HG02840 (cell line): ENCODE data around the gene HOXA4.

ENCODE experiments used
- ATAC-seq: cut with Tn5 transposase; IDR thresholded peaks from one replicate; pipeline ENCODE4 v1.9.1; 2021; ENCODE audit warnings: mild to moderate bottlenecking, moderate library complexity, moderate number of reproducible peaks; ENCODE audit not compliant: unreplicated experiment, low FRiP score

Gene HOXA4

DNA sequence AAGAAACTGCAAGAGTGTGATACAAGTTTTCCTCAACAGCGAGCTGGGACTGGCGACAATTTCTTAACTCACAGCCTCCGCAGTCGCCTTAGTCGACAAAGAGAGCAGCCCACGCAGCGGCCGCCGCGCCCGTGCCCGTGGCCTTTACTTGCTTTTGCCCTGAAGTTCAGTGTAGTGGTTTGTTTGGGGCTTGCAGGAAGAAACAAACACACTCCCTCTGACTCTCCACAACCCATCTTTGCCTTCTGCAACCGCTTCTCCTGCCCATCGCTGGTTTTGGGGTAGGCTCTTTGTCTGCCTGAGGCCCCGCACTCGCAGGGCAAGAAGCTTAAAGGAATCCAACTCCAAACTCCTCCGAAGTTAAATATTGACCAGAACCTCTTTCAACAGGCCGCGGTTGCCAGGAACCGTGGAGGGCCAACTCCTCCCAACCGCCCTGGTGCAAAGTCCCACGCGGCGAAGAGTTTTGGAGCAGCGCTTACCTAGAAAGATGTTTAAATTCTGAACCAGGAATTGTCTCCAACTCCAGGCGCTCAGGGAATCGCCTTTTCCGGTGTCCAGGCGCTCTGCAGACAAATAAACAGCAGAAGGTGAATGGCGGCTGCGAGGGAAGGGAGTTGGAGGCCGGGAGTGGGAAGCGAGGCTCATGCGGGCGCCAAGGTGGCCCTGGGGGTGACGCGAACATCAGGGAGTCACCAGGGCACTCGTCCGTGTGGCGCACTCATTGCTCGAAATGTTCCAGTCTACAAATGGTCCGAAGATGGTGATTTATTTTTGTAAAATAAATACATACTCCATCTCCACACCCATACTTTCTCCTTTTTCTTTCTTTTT is 8.3 kb downstream of the HOXA4 start:
- no peak for ATAC-seq

DNA sequence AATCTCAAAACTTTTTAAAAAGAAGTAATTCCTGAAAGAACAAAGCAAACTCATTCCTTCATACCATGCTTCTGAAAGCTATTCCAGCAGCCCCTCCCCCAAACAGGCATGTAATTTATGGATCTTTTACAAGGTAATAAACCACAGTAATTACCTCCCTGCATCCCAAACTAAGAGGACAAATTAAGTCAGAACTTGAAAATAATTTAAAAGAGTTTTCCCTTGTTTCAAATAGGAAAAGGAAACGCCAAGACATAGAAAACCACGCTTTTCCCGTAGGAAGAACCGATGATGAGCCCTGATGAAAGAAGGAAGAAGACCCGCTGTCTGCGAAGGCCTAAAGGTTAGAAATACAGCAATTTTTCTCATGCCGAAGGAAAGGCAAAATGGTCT is 8.9 kb downstream of the HOXA4 start:
- no peak for ATAC-seq

DNA sequence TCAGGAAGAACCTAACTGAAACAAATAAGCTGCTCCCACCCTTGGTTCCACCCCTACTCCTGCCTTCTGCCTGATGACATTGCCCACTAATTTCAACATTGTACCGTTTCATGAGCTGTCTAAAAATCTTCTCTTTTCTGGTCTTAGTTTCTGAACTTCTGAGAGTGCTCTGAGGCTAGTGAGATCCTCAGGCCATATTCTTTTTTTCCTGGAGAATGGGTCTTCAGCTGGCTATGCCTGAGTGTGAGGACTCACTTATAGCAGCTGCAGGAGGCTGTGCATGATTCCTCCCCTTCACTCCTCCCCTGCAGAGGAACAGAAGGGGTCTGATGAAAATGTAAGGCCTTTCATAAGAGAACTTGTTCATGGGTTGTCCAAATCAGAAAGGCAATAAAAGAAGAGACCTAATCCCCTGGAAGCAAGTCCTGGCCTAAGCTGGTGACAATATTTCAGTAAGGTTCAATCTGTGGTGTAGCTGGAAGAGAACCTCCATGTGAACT is 11.1 kb downstream of the HOXA4 start:
- ATAC-seq = no peak

DNA sequence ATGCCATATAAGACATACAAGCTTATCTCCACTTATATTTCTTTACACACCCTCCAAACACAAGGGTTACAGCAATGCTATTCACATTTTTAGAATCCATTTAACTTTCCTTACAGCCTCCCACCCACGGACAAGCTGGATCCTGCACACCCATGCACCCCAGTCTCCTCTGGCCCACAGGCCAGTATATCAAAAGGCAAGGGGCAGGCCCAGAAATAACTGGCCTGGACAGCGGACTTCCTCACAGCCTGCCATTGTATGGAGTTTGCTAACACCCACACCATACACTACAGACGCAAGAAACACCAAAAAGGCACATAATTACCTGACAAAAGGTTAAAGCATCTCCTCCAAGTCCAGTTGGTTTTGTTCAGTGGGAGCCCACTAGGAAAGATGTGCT is 12.0 kb downstream of the HOXA4 start:
- ATAC-seq = no peak

DNA sequence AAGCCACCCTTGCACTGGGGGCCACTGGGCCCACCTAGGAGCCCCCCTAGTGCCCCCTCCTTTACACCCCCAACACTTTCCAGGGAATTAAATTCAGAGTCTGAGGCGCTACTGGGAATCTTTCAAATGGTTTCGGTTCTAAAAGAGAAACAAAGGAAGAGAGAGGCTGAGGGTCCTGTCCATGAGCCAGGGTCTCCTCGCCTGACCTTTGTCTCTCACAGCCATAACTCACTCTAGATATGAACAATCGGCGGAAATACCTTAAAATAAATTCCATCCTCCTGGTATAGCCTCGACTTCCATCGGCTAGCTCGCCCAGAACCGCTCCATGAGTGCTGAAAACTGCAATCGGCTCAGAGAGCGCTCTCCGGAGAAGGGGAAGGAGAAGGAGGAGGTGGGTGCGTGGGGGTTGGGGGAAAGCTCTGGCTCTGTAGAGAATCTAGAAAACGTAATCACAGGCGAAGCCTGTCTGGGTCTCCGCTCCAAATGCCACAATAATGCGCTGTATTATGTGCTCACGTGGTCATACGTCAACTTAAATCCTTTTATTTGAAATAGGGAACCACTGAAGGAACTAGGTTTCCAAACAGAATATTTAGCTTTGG is 12.6 kb downstream of the HOXA4 start:
- ATAC-seq = no peak

DNA sequence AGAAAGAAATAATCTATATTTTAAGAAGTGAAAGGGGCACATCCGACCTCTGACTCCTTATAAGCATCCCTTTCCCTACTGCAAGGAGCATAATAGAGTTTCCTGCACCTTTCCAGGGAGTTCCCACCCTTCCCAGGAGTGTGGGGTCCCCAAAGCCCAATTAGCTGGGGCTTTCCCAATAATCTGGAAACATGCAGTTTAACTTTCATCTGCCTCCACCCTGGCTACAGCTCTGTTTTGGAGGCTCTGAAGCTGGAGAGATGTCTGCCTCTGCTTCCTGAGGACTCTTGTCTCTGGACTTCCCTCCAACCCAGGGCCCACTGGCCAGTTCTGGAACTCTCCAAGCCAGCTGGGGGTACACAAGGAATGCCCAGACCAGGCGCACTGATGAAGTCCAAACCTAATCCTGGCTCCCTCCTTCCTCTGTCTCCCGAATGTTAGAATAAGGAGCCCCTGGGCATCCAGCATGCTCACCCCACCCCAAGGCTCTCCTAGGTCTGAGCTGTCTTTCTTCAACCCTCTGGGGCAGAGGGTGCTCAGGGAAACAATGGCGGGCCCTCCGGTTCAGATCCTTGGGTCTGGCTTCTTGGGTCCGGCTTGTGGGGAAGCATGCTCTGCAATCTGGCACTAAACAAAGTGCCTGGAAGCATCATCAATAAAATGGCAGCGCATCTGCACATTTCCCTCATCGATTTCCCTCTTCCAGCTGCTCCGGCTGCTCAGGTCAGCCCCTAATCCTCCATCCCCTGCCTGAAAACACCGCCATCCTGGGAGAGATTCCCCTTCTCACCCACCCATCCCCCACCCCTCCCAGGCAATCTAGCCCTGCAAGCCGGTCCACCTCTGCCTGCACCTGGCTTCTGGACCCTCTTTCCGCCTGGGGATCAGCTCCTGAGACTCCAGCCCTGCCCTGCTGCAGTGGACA is 13.3 kb downstream of the HOXA4 start:
- no peak for ATAC-seq

DNA sequence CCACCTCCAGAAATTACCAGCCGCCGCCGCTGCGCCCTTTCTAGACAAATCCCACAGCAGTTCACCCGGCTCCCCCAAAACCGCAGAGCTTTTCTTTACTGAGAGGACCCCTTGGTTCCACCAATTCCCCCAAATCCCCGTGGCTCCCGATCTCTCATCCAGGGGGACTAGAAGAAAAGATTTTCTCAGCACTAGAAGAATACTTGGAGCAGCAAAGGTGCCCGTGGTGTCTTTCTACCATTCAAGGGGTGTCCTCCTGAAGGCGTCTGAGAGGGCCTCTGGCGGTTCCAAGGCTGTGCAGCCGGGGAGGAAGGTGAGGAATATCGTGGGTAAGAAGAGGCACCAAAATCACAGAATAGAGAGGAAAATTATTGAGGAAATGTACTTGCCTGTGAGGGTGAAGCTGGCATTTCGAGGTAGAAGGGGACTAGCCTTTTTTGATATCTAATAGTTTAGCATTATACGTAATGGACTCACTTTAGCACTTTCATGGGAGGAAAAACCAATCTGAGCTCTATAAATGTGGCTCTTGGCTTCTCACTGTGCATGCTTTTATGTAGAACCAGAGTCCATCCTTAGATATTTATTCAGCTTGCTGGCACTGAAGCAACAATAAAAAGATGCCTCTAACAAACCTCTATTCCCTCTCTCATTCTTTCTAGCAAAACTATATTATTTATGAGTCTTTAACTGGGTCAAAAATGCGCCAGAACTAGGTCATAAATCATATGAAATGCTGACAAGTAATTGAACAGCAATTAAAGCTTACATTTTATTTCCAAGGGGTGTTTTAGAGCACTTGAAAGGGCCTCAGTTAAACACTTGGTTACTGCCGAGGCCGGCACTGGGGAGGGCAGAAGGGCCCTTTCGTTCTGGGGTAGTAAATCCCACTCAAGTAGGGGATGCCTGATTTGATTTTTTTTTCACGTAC is 14.3 kb downstream of the HOXA4 start:
- ATAC-seq = no peak

DNA sequence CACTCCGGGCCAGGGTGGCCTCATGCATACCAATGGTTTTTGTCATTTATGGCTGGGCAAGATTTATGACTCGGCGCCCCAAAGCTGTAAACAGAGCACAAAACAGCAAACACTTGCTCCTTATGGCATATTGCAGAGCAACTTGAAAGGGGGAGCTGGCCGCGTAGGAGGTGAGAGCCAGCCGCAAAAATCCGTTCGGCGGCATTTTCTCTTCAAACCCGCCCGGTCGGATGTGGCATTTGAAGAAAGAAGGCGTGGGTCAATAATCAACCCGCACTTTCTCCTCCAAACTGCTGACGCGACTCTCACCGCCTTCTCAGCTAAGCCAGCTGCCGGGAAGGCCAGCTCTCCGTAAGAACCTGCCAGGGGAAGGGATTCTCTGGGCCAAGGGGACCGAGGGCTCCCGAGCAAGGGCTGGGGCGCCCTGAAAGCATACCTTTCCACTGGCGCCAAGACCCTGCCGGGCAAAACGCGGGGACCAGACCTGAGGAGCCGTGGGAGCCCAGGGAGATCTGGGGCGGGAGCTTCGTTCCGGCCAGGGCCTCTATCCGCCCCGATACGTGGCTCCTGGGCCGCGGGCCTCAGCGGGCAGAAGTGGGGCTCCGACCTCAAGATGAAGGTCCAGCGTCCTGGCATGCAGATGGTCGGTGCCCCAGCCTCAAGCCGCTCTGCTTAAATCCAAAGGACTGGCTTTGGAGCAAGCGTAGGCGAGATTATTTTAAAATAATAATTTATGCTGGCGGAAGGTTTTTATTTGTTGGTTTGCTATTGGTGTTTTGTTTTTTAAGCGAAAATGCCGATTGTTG is 15.1 kb downstream of the HOXA4 start:
- no peak for ATAC-seq

DNA sequence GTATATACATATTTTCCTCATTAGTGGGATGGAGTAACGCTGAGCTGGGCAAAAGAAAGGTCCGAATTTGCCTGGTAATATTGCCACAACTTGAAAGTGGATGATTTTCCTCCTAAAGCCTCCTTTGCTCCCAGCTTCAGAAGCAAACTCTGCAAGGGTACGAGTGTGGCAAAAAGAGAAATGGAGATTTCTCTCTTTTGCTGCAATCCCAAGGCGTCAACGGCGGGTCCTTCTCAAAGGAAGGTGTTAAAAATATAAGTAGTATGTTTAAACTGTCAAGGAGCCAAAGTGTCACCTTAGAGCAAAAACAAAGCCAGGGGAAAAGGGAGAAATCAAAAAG is 15.7 kb downstream of the HOXA4 start:
- ATAC-seq = no peak

DNA sequence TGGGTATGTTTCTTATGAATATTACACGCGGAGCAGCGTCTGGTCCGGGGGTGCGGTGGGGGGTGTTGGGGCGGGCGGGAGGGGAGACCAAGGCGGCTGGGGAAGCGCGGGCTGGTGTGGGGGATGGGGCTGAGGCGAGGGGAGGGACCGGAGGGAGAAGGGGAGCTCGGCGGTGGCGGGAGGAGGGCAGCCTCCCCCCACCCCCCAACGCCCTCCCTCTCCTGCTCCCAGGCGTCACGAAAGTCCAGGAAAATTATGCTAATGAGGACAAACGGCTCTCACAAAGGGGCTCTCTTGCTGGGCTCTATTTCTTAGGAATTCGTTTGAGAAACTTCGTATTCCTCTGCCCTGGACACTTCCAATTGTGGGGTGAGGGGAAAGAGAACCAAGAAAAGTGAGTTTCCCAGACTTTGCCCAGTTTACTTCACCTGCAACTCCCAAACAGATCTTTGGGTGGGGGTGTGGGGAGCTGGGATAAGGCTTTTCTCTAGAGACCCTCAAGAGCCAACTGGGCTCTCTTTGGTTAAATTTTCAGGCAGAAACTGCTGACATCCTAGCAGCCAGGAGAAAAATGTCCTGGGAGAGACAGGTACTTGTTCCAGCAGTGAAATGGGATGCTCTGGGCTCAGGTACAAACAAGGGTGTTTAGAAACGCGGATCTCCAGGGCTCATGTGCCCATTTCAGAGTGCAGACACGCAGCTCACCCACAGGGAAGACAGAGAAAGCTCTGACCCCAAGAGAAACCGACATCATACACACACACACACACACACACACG is 16.4 kb downstream of the HOXA4 start:
- ATAC-seq = no peak

DNA sequence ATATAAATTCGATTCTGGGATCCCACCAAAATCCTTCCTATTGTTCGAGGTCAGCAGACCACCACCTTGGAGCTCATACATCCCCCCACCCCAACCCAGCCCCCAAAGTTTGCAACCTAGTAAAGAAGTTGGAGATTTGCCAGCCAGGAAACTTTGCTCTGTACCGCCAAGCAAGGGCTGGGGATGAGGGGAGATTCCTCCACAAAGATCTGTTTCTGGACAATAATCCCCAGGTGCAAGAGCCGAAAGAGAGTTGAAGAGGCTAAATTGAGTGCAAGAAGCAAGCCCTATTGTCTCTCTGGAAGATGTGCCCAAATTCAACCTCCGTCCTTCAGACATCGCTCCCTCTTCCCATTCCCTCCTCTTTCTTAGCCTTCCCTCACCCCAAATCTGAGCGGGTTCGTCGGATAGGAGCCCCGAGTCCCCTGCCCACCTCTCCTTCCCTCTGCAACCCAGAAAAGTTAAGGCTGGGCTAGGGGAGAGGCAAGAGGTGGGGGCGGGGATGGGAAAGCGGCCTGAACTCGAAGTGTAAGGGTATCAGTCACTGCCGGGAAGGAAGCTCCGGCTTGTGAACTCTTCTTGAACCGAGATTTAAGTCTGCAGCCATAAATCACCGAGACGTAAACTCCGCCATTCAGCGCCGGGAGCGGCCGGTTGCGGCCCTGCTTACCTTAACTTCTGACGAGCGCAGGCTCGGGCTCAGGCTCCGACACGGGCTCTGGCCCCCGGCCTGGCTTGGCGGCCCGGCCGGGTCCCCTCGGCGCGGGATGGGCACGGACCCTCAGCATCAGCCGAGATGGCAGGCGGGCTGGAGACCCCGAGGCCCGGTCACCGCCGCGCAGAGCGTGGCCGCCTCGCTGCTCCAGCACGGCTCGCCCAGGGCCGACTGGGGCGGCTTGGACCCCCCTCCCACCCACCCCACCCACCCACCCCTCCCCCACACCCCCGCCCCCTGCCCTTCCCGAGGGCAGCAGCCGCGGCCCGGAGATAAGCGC is 17.3 kb downstream of the HOXA4 start:
- no peak for ATAC-seq

DNA sequence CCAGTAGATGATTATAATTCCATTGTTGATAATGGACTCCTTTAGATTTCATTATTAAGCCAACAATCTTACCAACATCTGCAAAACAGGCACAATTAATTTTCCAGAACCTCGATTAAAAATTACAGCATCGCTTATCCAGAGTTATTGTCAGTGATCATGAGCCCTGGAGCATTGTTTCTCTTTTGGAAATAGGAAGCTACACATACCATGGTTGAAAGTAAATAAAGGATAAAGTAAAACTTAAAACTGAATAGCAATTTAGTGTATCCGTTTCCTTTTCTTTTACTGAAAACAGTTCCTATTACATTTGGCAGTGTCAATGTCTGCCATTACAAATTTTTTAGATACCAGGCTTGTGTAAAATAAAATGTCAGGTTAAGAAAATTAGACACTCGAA is 18.2 kb downstream of the HOXA4 start:
- ATAC-seq = no peak

DNA sequence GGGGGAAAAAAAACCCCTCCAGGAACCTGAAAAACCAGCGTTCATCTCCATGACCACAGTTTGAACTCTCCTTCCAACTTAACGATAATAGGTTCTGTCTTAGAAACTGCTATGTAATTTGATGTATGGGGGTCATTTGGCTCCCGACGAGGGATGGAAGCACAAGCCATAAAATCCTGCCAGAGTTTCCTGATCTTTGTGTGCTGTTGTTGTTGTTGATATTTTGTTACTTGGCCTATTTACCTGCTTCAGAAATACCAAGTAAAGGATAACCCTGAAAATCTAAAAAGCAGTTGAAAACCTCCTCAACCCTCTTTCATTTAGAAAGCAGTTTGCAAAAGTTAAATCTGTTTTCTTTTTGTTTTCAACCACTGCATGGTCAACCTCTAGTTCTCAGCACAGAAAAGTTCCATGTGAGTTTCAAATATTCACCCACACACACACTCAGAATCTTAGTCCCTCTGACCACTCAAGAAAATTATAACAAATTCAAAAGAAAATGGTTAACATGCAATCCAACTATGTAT is 18.7 kb downstream of the HOXA4 start:
- no peak for ATAC-seq

DNA sequence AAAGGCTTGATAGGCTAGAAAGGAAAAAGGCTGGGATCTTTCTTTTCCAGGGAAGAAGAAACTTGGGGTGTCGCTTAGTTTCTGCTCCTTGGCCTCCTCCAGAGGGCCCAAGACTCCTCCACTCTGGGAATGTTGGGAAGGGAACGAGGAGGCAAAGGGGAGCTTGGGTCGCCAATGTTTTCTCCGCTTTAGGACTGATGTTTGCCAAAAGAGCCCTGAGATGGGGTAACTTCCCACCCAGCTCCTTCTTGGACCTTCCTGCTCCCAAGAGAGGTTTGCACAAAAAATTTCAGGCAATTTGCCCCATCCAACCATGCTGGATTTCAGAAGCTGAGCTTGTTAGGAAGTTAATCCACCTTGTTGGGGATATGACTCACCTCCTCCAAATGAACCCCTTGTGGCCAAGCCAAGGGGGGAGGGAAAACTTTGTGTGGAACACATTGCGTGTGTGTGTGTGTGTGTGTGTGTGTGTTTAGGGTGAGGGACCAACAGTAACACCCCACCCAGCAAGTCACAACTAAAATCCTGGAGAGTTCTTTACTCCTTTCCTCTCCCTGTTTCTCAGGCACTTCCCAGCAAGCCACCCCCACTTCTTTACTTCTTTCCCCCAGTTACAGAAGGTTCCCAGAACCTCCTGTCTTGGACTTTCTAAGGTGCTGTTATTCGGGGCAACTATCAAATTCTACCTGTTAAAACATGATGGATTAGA is 19.4 kb downstream of the HOXA4 start:
- ATAC-seq = no peak

DNA sequence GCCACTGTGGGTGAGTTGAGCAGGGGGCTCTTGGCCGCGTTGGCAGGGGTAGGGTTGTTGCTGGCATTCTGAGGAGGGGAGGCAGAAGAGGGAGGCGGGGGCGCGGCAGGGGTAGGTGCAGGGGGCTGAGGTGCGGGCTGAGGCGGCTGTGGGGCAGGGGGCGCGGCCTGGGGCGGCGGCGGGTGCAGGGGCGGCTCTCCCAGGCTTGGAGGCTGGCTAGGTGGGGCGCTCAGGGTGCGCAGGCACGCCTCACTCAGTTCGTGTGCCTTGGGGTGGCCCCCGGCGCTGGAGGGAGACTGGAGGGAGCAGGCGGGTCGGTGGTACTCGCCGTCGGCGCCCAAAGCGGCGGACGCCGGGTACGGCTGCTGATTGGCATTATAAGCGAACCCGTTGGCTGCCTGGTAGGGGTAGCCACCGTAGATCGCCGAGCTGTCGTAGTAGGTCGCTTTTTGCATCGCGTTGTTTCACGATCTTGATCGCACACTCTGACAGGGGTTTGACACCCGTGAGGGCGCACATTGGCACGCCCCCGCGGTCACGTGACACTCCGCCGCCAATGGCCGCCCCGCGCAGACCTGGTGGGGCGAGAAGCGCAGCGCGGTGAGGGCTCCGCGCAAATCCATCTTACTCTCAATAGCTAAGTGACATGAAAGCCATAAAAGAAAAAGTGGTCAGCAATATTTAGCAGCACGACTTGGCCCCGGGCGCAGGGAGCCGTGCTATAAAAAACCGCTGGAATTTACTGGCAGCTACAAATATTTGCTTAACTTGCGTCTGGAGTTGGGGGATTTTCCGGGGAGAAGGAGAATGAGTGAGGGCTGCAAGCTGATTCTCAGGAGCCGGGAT is 20.1 kb downstream of the HOXA4 start:
- no peak for ATAC-seq
